GM12878 (cell line): Measurements from ENCODE around the gene SNX19. TPM values are rescaled to one million over a fixed set of nuclear protein-coding genes. Genes with fewer than 3 reads are reported as not detected.

Source experiments
- ATAC-seq: fragments of 200-7000 bp; cut with Tn5 transposase; 3 replicates; pipeline ENCODE4 v1.9.1; 2020; ENCODE audit warnings: mild to moderate bottlenecking, moderate library complexity
- BruUV-seq: library from RNA; stranded (reverse); fragments of 400-500 nt; replicated peaks from 2 replicates; lab custom pipeline; 2021; lab: Mats Ljungman, UMichigan
- CTCF ChIA-PET: fragments of 300-600 bp; sonication (Branson Sonifier 250); formaldehyde crosslinking; extraction: SDS; loops from one replicate; lab custom pipeline; 2021; ENCODE audit warnings: inconsistent platforms; lab: Yijun Ruan, JAX
- POLR2A ChIA-PET: fragments of 350-600 bp; formaldehyde crosslinking; extraction: SDS; loops from one replicate; lab custom pipeline; 2021; ENCODE audit warnings: inconsistent platforms; lab: Charles Lee
- RAD21 ChIA-PET: fragments of 300-600 bp; sonication (Branson Sonifier 250); formaldehyde crosslinking; loops from one replicate; lab custom pipeline; 2023; ENCODE audit warnings: antibody characterized with exemption; ENCODE audit not compliant: unreplicated experiment; lab: Charles Lee
- SMC1A ChIA-PET: fragments of 300-600 bp; sonication (Branson Sonifier 250); formaldehyde crosslinking; loops from one replicate; lab custom pipeline; 2023; ENCODE audit not compliant: unreplicated experiment, uncharacterized antibody; lab: Charles Lee
- DNase-seq: peaks from one replicate; pipeline ENCODE4 v3.0.0-alpha.2; 2011; ENCODE audit warnings: low read depth, low spot score
- FAIRE-seq: peaks from 3 replicates; lab custom pipeline; 2011; peaks lifted over from hg19 to GRCh38; lab: Jason Lieb, UNC
- H2AFZ ChIP-seq: 2 replicates; pipeline ENCODE4 v1.6.0; 2011; ENCODE audit warnings: low read depth, low read length, control low read depth; ENCODE audit not compliant: control insufficient read depth
- H3K27ac ChIP-seq: 2 replicates; pipeline ENCODE4 v1.5.1; 2011; ENCODE audit warnings: control low read depth; ENCODE audit not compliant: control insufficient read depth, insufficient read depth
- H3K27me3 ChIP-seq, 2 experiments: replicated peaks in 1 of 2; 2 replicates each; pipeline versions ENCODE4 v1.6.0 to v1.6.1; 2011; ENCODE audit warnings: low read length in 1 of 2; ENCODE audit not compliant: control insufficient read depth in 2 of 2, insufficient read depth in 2 of 2
- H3K36me3 ChIP-seq, 2 experiments: 2 replicates each; pipeline ENCODE4 v1.5.1; 2011; ENCODE audit warnings: low read length in 1 of 2; ENCODE audit not compliant: control insufficient read depth in 2 of 2, insufficient read depth in 2 of 2
- H3K4me1 ChIP-seq: 2 replicates; pipeline ENCODE4 v1.6.1; 2011; ENCODE audit warnings: mild to moderate bottlenecking, low read length, moderate library complexity, mixed read lengths; ENCODE audit not compliant: control insufficient read depth, insufficient read depth
- H3K4me2 ChIP-seq: 2 replicates; pipeline ENCODE4 v1.6.0; 2011; ENCODE audit warnings: control low read depth; ENCODE audit not compliant: control insufficient read depth, insufficient read depth
- H3K4me3 ChIP-seq: fragments of 200-600 bp; sonication (generic); 2 replicates; pipeline ENCODE4 v1.5.1; 2016
- H3K79me2 ChIP-seq: 2 replicates; pipeline ENCODE4 v1.6.0; 2011; ENCODE audit warnings: low read length; ENCODE audit not compliant: control insufficient read depth, insufficient read depth
- H3K9ac ChIP-seq: 2 replicates; pipeline ENCODE4 v1.8.0; 2011; ENCODE audit warnings: low read length, control low read depth, mixed read lengths; ENCODE audit not compliant: control insufficient read depth, insufficient read depth
- H3K9me3 ChIP-seq: replicated peaks from 3 replicates; pipeline ENCODE4 v1.5.1; 2011; ENCODE audit warnings: mild to moderate bottlenecking, low read length; ENCODE audit not compliant: control insufficient read depth, insufficient read depth
- H4K20me1 ChIP-seq: 2 replicates; pipeline ENCODE4 v1.6.0; 2011; ENCODE audit not compliant: control insufficient read depth, insufficient read depth
- CEBPB ChIP-seq, 2 experiments: fragments of 150-350 bp in 1 of 2; IDR thresholded peaks; 2 replicates each; pipeline ENCODE4 v1.6.1; 2012 to 2014; ENCODE audit warnings: low read depth in 2 of 2, low read length in 2 of 2, borderline replicate concordance in 1 of 2, inconsistent platforms in 1 of 2
- CHD4 ChIP-seq: fragments of 200-600 bp; sonication (generic); IDR thresholded peaks from 2 replicates; pipeline ENCODE4 v1.6.1; 2016; ENCODE audit warnings: mild to moderate bottlenecking
- KDM1A ChIP-seq: fragments of 200-600 bp; sonication (generic); IDR thresholded peaks from 2 replicates; pipeline ENCODE4 v1.6.1; 2016; ENCODE audit warnings: borderline replicate concordance
- RAD21 ChIP-seq: IDR thresholded peaks from 2 replicates; pipeline ENCODE4 v1.6.1; 2011; ENCODE audit warnings: mild to moderate bottlenecking, low read depth, low read length, moderate library complexity; ENCODE audit not compliant: insufficient read depth
- SIN3A ChIP-seq: IDR thresholded peaks from 2 replicates; pipeline ENCODE4 v1.6.1; 2012; ENCODE audit warnings: low read depth, low read length, improper control_type of control experiment
- SP1 ChIP-seq: IDR thresholded peaks from one replicate; pipeline ENCODE4 v1.6.1; 2011; ENCODE audit warnings: low read depth, low read length
- STAT3 ChIP-seq: IDR thresholded peaks from 2 replicates; pipeline ENCODE4 v1.6.1; 2011; ENCODE audit warnings: low read depth, low read length, improper control_type of control experiment
- YY1 ChIP-seq: IDR thresholded peaks from 2 replicates; pipeline ENCODE4 v1.6.1; 2011; ENCODE audit warnings: low read depth, mild to moderate bottlenecking, low read length
- WGBS: methylation state at CpG from one replicate; pipeline ENCODE4 v1.1.6; 2016; ENCODE audit warnings: low lambda C conversion rate; ENCODE audit not compliant: insufficient replicate concordance, insufficient coverage; ENCODE audit errors: missing lambda C conversion rate; 5-methylcytosine and 5-hydroxymethylcytosine counted together
- in situ Hi-C: fragments of 300-500 bp; cut with MboI; formaldehyde crosslinking; loops from 9 replicates; pipeline ENCODE4 v1.14.3; 2018; ENCODE audit warnings: mixed read lengths
- intact Hi-C: fragments of 100-400 bp; cut with micrococcal nuclease; formaldehyde crosslinking; loops from one replicate; pipeline ENCODE4 v1.14.2; 2022; ENCODE audit not compliant: unreplicated experiment
- polyA plus RNA-seq, 11 experiments: library from polyadenylated mRNA; depleted of rRNA in 4 of 11; unstranded in 6 of 11; stranded (reverse) in 5 of 11; fragments of >200 nt; fragmentation: Nextera tagmentation in 4 of 11; fragmentation: Illumina TruSeq in 1 of 11; extraction: Ambion mirVana in 4 of 11; extraction: Trizol in 1 of 11; gene quantifications; 1 replicate in 1 of 11; 2 replicates in 10 of 11; pipeline versions ENCODE4 v1.2.1 to v1.2.3, GENCODE V29; 2011 to 2016; ENCODE audit warnings: inconsistent platforms in 2 of 11, missing spikeins in 2 of 11, low read depth in 1 of 11
- total RNA-seq, 4 experiments: library from RNA; depleted of rRNA in 3 of 4; stranded (reverse); fragments of >200 nt in 3 of 4; fragmentation: Illumina TruSeq in 1 of 4; extraction: Trizol in 1 of 4; gene quantifications; 2 replicates each; pipeline versions ENCODE4 v1.2.1 to v1.2.3, GENCODE V29; 2013 to 2021
- TF ChIP-seq, protein P1 (sequence below): fragments of 450-650 bp; IDR thresholded peaks from 2 replicates; pipeline ENCODE4 v1.6.1; 2017; ENCODE audit warnings: mild to moderate bottlenecking, moderate library complexity

The SNX19 gene
- total and polyA plus RNA-seq, 10 of the 15 experiments (the other 5 are each of a cell fraction or from before 2014, with no cell fraction given), result 3.0 to 46.9 (median 30.4) TPM

DNA sequence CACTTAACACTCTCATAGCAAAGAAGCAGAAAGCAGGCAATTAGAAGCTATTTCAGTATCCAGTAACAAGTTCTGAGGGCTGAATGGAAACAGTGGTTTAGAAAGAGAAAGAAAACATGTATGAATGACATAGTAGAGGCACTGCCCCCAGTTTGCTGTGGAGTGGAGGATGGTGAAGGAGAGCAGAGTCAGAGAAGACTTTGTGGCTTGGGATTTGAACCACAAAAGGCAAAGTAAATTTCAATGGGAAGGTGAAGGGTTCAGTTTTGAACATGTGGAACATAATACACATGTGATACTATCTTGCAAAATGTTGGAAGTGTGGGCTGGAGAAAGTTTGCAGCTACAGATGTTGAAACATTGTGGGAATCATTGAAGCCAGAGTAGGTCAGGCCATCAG, 81.4 kb downstream of the SNX19 start (continued):
- TF ChIP-seq YY1 (no peak), SP1 (no peak), CHD4 (no peak), SIN3A (no peak), KDM1A (no peak), STAT3 (no peak)

DNA sequence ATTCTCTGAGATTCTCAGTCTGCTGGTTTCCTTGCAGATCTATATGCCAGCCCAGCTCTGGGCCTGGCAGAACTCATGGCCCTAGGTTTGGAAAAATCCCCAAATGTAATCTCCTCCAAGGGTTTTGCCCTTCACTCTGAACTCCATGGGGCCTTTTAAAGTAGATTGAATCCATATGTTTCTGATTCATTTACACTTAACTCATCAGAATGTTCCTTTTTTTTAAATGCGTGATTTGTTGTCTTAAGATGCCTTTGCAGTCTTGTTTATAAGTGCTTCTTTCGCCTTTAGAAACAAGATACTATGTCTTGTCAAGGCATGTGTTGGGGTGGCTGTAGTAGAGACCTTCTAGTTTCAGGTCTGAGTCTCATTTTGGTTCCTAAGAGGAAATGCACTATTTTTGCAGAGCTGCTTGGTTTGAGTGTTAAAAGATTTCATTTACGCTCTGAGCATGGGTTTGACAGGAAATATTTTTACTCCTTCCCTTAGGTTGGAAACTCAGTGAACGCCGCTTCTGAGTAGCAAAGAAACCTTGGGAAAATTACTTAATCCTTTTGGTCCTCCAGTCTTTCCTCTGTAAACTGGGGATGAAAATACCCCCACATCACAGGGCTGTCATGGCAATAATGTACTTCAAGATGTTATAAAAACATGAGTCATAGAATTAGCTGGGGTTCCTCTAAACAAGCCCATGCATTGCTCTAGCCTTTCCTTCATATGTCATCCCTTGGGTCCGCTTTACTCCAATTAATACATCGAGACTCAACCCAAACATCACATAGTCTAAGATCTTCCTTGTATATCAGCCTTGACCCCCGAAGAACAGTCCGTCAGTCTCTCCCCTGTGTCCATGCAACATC, 83.5 kb downstream of the SNX19 start:
- Histone ChIP-seq H3K4me3 (no peak overlapping the region), H3K27me3 (peaks cover 0 to 3% of the 10 kb centered on the region in 2 experiments; a peak in 2 of 4 replicates), H3K9me3 (no peaks in the 10 kb centered on the region; the same call in 2 of the 3 replicates), H3K79me2 (no peaks in the 10 kb centered on the region), H2AFZ (no peak overlapping the region), H3K4me1 (no peaks in the 10 kb centered on the region), H4K20me1 (0 out of 2 replicates have a peak, but pooled peaks cover 3% of the 10 kb centered on the region), H3K9ac (no peak overlapping the region), H3K4me2 (no peak overlapping the region), H3K36me3 (no peaks in the 10 kb centered on the region), H3K27ac (no peak overlapping the region)
- ChIA-PET SMC1A (interaction anchor here (1.5 kb wide), 1 partner anchor 389 kb away, joined by 3 read pairs; no protein-coding TSS in a partner anchor), POLR2A (no interaction called here), CTCF (interaction anchor here (0.5 kb wide), 1 partner anchor 522 kb away, joined by 3 read pairs; no protein-coding TSS in a partner anchor), RAD21 (interaction anchor here (1.0 kb wide), 1 partner anchor 682 kb away, joined by 3 read pairs; no protein-coding TSS in a partner anchor)
- 61% methylated on average over 9 of the region's 9 CpGs for WGBS
- in situ Hi-C loops (no loop called here), intact Hi-C loops (no loop called here)
- ATAC-seq (no peak), DNase-seq (no peak), FAIRE-seq (no peak)
- BruUV-seq, result no TSS peak
- TF ChIP-seq CEBPB (IDR thresholded peaks at IDR 0.05; ENCODE audit: borderline replicate concordance in 1 of 2, low read depth in 2 of 2, low read length in 2 of 2) (no peak), RAD21 (no peak)
- TF ChIP-seq, protein P1, sequence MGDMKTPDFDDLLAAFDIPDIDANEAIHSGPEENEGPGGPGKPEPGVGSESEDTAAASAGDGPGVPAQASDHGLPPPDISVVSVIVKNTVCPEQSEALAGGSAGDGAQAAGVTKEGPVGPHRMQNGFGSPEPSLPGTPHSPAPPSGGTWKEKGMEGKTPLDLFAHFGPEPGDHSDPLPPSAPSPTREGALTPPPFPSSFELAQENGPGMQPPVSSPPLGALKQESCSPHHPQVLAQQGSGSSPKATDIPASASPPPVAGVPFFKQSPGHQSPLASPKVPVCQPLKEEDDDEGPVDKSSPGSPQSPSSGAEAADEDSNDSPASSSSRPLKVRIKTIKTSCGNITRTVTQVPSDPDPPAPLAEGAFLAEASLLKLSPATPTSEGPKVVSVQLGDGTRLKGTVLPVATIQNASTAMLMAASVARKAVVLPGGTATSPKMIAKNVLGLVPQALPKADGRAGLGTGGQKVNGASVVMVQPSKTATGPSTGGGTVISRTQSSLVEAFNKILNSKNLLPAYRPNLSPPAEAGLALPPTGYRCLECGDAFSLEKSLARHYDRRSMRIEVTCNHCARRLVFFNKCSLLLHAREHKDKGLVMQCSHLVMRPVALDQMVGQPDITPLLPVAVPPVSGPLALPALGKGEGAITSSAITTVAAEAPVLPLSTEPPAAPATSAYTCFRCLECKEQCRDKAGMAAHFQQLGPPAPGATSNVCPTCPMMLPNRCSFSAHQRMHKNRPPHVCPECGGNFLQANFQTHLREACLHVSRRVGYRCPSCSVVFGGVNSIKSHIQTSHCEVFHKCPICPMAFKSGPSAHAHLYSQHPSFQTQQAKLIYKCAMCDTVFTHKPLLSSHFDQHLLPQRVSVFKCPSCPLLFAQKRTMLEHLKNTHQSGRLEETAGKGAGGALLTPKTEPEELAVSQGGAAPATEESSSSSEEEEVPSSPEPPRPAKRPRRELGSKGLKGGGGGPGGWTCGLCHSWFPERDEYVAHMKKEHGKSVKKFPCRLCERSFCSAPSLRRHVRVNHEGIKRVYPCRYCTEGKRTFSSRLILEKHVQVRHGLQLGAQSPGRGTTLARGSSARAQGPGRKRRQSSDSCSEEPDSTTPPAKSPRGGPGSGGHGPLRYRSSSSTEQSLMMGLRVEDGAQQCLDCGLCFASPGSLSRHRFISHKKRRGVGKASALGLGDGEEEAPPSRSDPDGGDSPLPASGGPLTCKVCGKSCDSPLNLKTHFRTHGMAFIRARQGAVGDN, result no peak
- TF ChIP-seq, all 136 proteins: peak for 0
